Measurements from ENCODE around the gene CYBA.

- TF ChIP-seq POLR2A (IDR thresholded peaks at IDR 0.05): no peak
- TF ChIP-seq CTCF (IDR thresholded peaks at IDR 0.05): no peak
- TF ChIP-seq POLR2AphosphoS5 (IDR thresholded peaks at IDR 0.05; ENCODE audit: insufficient read depth in 1 of 2, low read depth in 1 of 2): peak in 1 of 2 donors; percentile 37
Measured at GRCh38 chr16:88599092-88599733, 51.6 kb downstream of the CYBA start.
